ENCODE results near the gene IL1A. TPM values are rescaled to one million over a fixed set of nuclear protein-coding genes. Genes with fewer than 3 reads are reported as not detected.

The IL1A gene
- total and polyA plus RNA-seq, 10 donors: 0.21 to 1.6 (median 0.69) TPM; not detected in 2

- no peak for DNase-seq
- Histone ChIP-seq H3K27me3 (replicated peaks in 1 of 7) (no peaks in the 10 kb centered on the region), H3K9me3 (no peaks in the 10 kb centered on the region), H3K4me3 (no peak overlapping the region), H3K27ac (no peak overlapping the region), H3K36me3 (no peaks in the 10 kb centered on the region), H3K4me1 (peaks cover 0 to 13% (median 0%) of the 10 kb centered on the region in 6 donors)
- TF ChIP-seq POLR2A (IDR thresholded peaks at IDR 0.05) (no peak), POLR2AphosphoS5 (IDR thresholded peaks at IDR 0.05) (no peak), CTCF (IDR thresholded peaks at IDR 0.05 in 8 of 11, conservative IDR thresholded peaks at IDR 0.05 in 3 of 11) (no peak)
- intact Hi-C loops (cut with DNase I; ENCODE audit: low total_unique reads): no loop called here
Measured at GRCh38 chr2:112777036-112777435, 7.3 kb downstream of the IL1A start.

DNA sequence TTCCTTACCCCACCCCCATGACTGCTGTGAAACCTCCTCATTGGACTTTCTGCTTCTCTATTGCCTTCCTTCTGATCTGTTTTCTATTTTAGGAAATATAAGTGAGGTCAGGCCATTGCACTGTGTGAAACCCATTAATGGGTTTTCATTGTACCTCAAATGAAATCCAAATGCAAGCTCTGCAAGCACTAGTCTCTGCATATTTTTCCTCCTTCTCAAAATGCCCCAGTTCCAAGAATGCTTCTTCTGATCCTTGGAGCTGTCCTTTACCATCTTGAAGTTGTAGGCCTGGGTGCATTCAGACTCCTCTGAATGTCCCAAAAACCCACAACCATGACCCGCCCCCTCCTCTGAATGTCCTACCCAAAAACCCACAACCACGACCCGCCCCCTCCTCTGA lies 8.2 kb downstream of the IL1A start:
- intact Hi-C loops (cut with DNase I; ENCODE audit: low total_unique reads): no loop called here
- WGBS, 5 donors: 26 to 45% (median 35%) methylated on average over 2 to 3 of the region's 3 CpGs
- no peak for TF ChIP-seq CTCF (IDR thresholded peaks at IDR 0.05 in 8 of 11, conservative IDR thresholded peaks at IDR 0.05 in 3 of 11)
- no peak for TF ChIP-seq POLR2A (IDR thresholded peaks at IDR 0.05)
- no peak for TF ChIP-seq POLR2AphosphoS5 (IDR thresholded peaks at IDR 0.05)
- DNase-seq: no peak
- Histone ChIP-seq H3K36me3 (no peaks in the 10 kb centered on the region), H3K9me3 (no peaks in the 10 kb centered on the region), H3K27me3 (replicated peaks in 1 of 7) (no peaks in the 10 kb centered on the region), H3K27ac (no peak overlapping the region), H3K4me1 (peaks cover 0 to 11% (median 0%) of the 10 kb centered on the region in 6 donors), H3K4me3 (no peak overlapping the region)

DNA sequence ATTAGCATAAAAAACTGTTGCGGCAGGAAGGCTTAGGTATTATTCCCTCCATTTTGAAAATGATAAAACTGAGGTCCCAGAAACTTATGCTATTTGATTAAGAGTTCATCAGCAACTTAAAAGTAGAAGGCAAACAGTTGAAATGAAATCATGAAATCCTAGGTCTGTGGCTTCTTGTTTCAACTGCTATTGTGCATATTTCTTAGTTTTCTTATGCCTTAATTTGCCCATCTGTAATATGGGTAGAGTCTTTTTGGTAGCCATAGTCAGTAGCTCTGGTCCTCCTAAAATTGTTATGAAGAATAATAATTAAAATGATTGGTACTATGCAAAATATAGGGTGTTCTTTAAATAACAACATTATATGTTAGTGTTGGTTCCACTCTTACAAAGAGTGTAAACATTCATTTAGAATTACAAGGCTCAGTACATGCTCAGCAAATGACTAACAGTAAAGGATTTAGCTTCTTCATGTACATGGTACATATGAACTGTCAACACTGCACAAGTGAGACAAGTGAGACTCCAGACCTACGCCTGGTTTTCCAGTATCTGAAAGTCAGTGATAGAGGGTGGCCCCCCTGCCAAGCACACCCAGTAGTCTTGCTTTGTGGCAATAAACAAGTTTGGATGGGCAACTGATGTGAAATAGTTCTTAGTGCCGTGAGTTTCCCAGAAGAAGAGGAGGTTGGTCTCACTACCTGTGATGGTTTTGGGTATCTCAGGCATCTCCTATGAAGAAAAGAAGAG lies 9.6 kb downstream of the IL1A start:
- no peak for DNase-seq
- H3K4me1 ChIP-seq: peaks cover 0 to 9% (median 0%) of the 10 kb centered on the region in 6 donors
- no peak overlapping the region for H3K27ac ChIP-seq
- 92 to 99% (median 97%) methylated on average over 3 of the region's 3 CpGs for WGBS, 5 donors
- H3K36me3 ChIP-seq: no peaks in the 10 kb centered on the region
- no peak overlapping the region for H3K4me3 ChIP-seq
- TF ChIP-seq CTCF (IDR thresholded peaks at IDR 0.05 in 8 of 11, conservative IDR thresholded peaks at IDR 0.05 in 3 of 11) (no peak), POLR2A (IDR thresholded peaks at IDR 0.05) (no peak), POLR2AphosphoS5 (IDR thresholded peaks at IDR 0.05) (no peak)
- no peaks in the 10 kb centered on the region for H3K27me3 ChIP-seq (replicated peaks in 1 of 7)
- H3K9me3 ChIP-seq: no peaks in the 10 kb centered on the region
- intact Hi-C loops (cut with DNase I; ENCODE audit: low total_unique reads): no loop called here

- no peak for TF ChIP-seq POLR2AphosphoS5 (IDR thresholded peaks at IDR 0.05)
- TF ChIP-seq CTCF (IDR thresholded peaks at IDR 0.05 in 8 of 11, conservative IDR thresholded peaks at IDR 0.05 in 3 of 11): no peak
- no peak for TF ChIP-seq POLR2A (IDR thresholded peaks at IDR 0.05)
- WGBS, 5 donors: 79 to 92% (median 89%) methylated on average over 2 of the region's 2 CpGs
Measured at GRCh38 chr2:112773556-112773955, 10.7 kb downstream of the IL1A start.

More at GRCh38 chr2:112773556-112773955, 10.7 kb downstream of the IL1A start:
- no peak overlapping the region for H3K27ac ChIP-seq
- H3K4me3 ChIP-seq: no peak overlapping the region
- no peaks in the 10 kb centered on the region for H3K36me3 ChIP-seq
- intact Hi-C loops (cut with DNase I; ENCODE audit: low total_unique reads): no loop called here
- peaks cover 0 to 13% (median under 1%) of the 10 kb centered on the region in 6 donors for H3K4me1 ChIP-seq
- no peaks in the 10 kb centered on the region for H3K27me3 ChIP-seq (replicated peaks in 1 of 7)
- no peak for DNase-seq
- no peaks in the 10 kb centered on the region for H3K9me3 ChIP-seq
